Measurements from ENCODE around the gene RTN4RL1. TPM values are rescaled to one million over a fixed set of nuclear protein-coding genes. Genes with fewer than 3 reads are reported as not detected.
"Not testable (repeated sequence)": the region's sequence is repeated elsewhere in the genome, so short reads cannot be mapped to it uniquely, and the experiment has no call there.

The RTN4RL1 gene
- total RNA-seq, 1 donor from 2014 or later: 0.77 TPM

GRCh38 chr17:2016494-2016893 lies 8.6 kb downstream of the RTN4RL1 start:
- H2AFZ ChIP-seq (ENCODE audit: low read depth, low read length): no peak overlapping the region
- Mint-ChIP-seq H3K4me3 (ENCODE audit: unreplicated experiment) (no peak overlapping the region), H3K4me1 (ENCODE audit: low read depth, unreplicated experiment) (peaks cover 6% of the 10 kb centered on the region), H3K36me3 (ENCODE audit: low read depth, unreplicated experiment) (peaks cover 2% of the 10 kb centered on the region), H3K27ac (ENCODE audit: unreplicated experiment) (no peak overlapping the region), H3K27me3 (ENCODE audit: low read depth, unreplicated experiment) (peaks cover 71% of the 10 kb centered on the region), H3K9me3 (ENCODE audit: unreplicated experiment) (peaks cover 8% of the 10 kb centered on the region)
- DNase-seq (ENCODE audit: low read depth): no peak
- H3K79me2 ChIP-seq (ENCODE audit: insufficient read depth, low read length): no peaks in the 10 kb centered on the region
- H3K4me2 ChIP-seq (ENCODE audit: low read length): no peak overlapping the region
- peaks cover 40% of the 10 kb centered on the region for H3K27me3 ChIP-seq (ENCODE audit: insufficient read depth, low read length)
- FAIRE-seq: no peak
- no peak overlapping the region for H3K27ac ChIP-seq (ENCODE audit: low read depth, low read length)
- no peaks in the 10 kb centered on the region for H3K9me3 ChIP-seq (ENCODE audit: insufficient read depth, low read depth, low read length)
- no peak overlapping the region for H3K9ac ChIP-seq (ENCODE audit: low read length)
- no peak overlapping the region for H3K4me3 ChIP-seq (ENCODE audit: insufficient read depth, low read depth, low read length)
- H4K20me1 ChIP-seq (ENCODE audit: insufficient read depth, low read length): no peaks in the 10 kb centered on the region
- peaks cover 8% of the 10 kb centered on the region for H3K4me1 ChIP-seq (ENCODE audit: insufficient read depth, low read length)
- TF ChIP-seq EZH2 (IDR thresholded peaks at IDR 0.05; ENCODE audit: insufficient read depth, low read length) (no peak), CTCF (IDR thresholded peaks at IDR 0.05; ENCODE audit: insufficient read depth, low read depth, low read length) (no peak)
- no peaks in the 10 kb centered on the region for H3K36me3 ChIP-seq (ENCODE audit: insufficient read depth, low read length)

GRCh38 chr17:2015314-2015713 lies 9.8 kb downstream of the RTN4RL1 start:
- Mint-ChIP-seq H3K4me3 (ENCODE audit: unreplicated experiment) (no peak overlapping the region), H3K36me3 (ENCODE audit: low read depth, unreplicated experiment) (peaks cover 2% of the 10 kb centered on the region), H3K27ac (ENCODE audit: unreplicated experiment) (no peak overlapping the region), H3K27me3 (ENCODE audit: low read depth, unreplicated experiment) (peaks cover 61% of the 10 kb centered on the region), H3K9me3 (ENCODE audit: unreplicated experiment) (peaks cover 8% of the 10 kb centered on the region), H3K4me1 (ENCODE audit: low read depth, unreplicated experiment) (peaks cover 9% of the 10 kb centered on the region)
- no peak overlapping the region for H2AFZ ChIP-seq (ENCODE audit: low read depth, low read length)
- no peak overlapping the region for H3K27ac ChIP-seq (ENCODE audit: low read depth, low read length)
- no peaks in the 10 kb centered on the region for H3K79me2 ChIP-seq (ENCODE audit: insufficient read depth, low read length)
- H3K4me1 ChIP-seq (ENCODE audit: insufficient read depth, low read length): peaks cover 11% of the 10 kb centered on the region
- no peak overlapping the region for H3K9ac ChIP-seq (ENCODE audit: low read length)
- H4K20me1 ChIP-seq (ENCODE audit: insufficient read depth, low read length): no peaks in the 10 kb centered on the region
- H3K4me3 ChIP-seq (ENCODE audit: insufficient read depth, low read depth, low read length): no peak overlapping the region
- H3K4me2 ChIP-seq (ENCODE audit: low read length): no peak overlapping the region
- FAIRE-seq (no peak), DNase-seq (ENCODE audit: low read depth) (no peak)
- H3K36me3 ChIP-seq (ENCODE audit: insufficient read depth, low read length): no peaks in the 10 kb centered on the region
- peaks cover 32% of the 10 kb centered on the region for H3K27me3 ChIP-seq (ENCODE audit: insufficient read depth, low read length)
- TF ChIP-seq CTCF (IDR thresholded peaks at IDR 0.05; ENCODE audit: insufficient read depth, low read depth, low read length): no peak
- no peak for TF ChIP-seq EZH2 (IDR thresholded peaks at IDR 0.05; ENCODE audit: insufficient read depth, low read length)
- no peaks in the 10 kb centered on the region for H3K9me3 ChIP-seq (ENCODE audit: insufficient read depth, low read depth, low read length)

GRCh38 chr17:2013994-2014317 lies 11.2 kb downstream of the RTN4RL1 start:
- Mint-ChIP-seq H3K4me1 (ENCODE audit: low read depth, unreplicated experiment) (peaks cover 9% of the 10 kb centered on the region), H3K9me3 (ENCODE audit: unreplicated experiment) (peaks cover 8% of the 10 kb centered on the region), H3K27ac (ENCODE audit: unreplicated experiment) (no peak overlapping the region), H3K4me3 (ENCODE audit: unreplicated experiment) (no peak overlapping the region), H3K27me3 (ENCODE audit: low read depth, unreplicated experiment) (peaks cover 47% of the 10 kb centered on the region), H3K36me3 (ENCODE audit: low read depth, unreplicated experiment) (peaks cover 2% of the 10 kb centered on the region)
- no peaks in the 10 kb centered on the region for H4K20me1 ChIP-seq (ENCODE audit: insufficient read depth, low read length)
- no peak overlapping the region for H2AFZ ChIP-seq (ENCODE audit: low read depth, low read length)
- no peaks in the 10 kb centered on the region for H3K36me3 ChIP-seq (ENCODE audit: insufficient read depth, low read length)
- no peak overlapping the region for H3K9ac ChIP-seq (ENCODE audit: low read length)
- H3K9me3 ChIP-seq (ENCODE audit: insufficient read depth, low read depth, low read length): no peaks in the 10 kb centered on the region
- H3K4me1 ChIP-seq (ENCODE audit: insufficient read depth, low read length): peaks cover 11% of the 10 kb centered on the region
- peaks cover 20% of the 10 kb centered on the region for H3K27me3 ChIP-seq (ENCODE audit: insufficient read depth, low read length)
- no peak for FAIRE-seq
- TF ChIP-seq EZH2 (IDR thresholded peaks at IDR 0.05; ENCODE audit: insufficient read depth, low read length): no peak
- TF ChIP-seq CTCF (IDR thresholded peaks at IDR 0.05; ENCODE audit: insufficient read depth, low read depth, low read length): no peak
- no peak overlapping the region for H3K4me2 ChIP-seq (ENCODE audit: low read length)
- no peaks in the 10 kb centered on the region for H3K79me2 ChIP-seq (ENCODE audit: insufficient read depth, low read length)
- DNase-seq (ENCODE audit: low read depth): no peak
- no peak overlapping the region for H3K27ac ChIP-seq (ENCODE audit: low read depth, low read length)
- H3K4me3 ChIP-seq (ENCODE audit: insufficient read depth, low read depth, low read length): no peak overlapping the region

- not testable (repeated sequence) for H3K36me3 Mint-ChIP-seq (ENCODE audit: low read depth, unreplicated experiment); H3K4me3 ChIP-seq (ENCODE audit: insufficient read depth, low read depth, low read length); H3K9me3 Mint-ChIP-seq (ENCODE audit: unreplicated experiment); FAIRE-seq; H3K9ac ChIP-seq (ENCODE audit: low read length); DNase-seq (ENCODE audit: low read depth); H3K4me3 Mint-ChIP-seq (ENCODE audit: unreplicated experiment); H3K4me2 ChIP-seq (ENCODE audit: low read length); H3K9me3 ChIP-seq (ENCODE audit: insufficient read depth, low read depth, low read length); H4K20me1 ChIP-seq (ENCODE audit: insufficient read depth, low read length); H3K27ac ChIP-seq (ENCODE audit: low read depth, low read length); H3K27ac Mint-ChIP-seq (ENCODE audit: unreplicated experiment); H2AFZ ChIP-seq (ENCODE audit: low read depth, low read length); H3K79me2 ChIP-seq (ENCODE audit: insufficient read depth, low read length); H3K36me3 ChIP-seq (ENCODE audit: insufficient read depth, low read length); H3K4me1 Mint-ChIP-seq (ENCODE audit: low read depth, unreplicated experiment)
- H3K27me3 Mint-ChIP-seq (ENCODE audit: low read depth, unreplicated experiment): peaks cover 42% of the 10 kb centered on the region
- peaks cover 11% of the 10 kb centered on the region for H3K4me1 ChIP-seq (ENCODE audit: insufficient read depth, low read length)
- H3K27me3 ChIP-seq (ENCODE audit: insufficient read depth, low read length): peaks cover 15% of the 10 kb centered on the region
Observed at GRCh38 chr17:2013220-2013993, 11.7 kb downstream of the RTN4RL1 start.

Data from astrocyte (in vitro differentiated cells and primary cell).